ENCODE results near the gene AEBP2.
"Not testable (repeated sequence)": the region's sequence is repeated elsewhere in the genome, so short reads cannot be mapped to it uniquely, and the experiment has no call there.

The AEBP2 gene

GRCh38 chr12:19518209-19518608 lies 78.9 kb downstream of the AEBP2 start:
- no peak for DNase-seq

DNA sequence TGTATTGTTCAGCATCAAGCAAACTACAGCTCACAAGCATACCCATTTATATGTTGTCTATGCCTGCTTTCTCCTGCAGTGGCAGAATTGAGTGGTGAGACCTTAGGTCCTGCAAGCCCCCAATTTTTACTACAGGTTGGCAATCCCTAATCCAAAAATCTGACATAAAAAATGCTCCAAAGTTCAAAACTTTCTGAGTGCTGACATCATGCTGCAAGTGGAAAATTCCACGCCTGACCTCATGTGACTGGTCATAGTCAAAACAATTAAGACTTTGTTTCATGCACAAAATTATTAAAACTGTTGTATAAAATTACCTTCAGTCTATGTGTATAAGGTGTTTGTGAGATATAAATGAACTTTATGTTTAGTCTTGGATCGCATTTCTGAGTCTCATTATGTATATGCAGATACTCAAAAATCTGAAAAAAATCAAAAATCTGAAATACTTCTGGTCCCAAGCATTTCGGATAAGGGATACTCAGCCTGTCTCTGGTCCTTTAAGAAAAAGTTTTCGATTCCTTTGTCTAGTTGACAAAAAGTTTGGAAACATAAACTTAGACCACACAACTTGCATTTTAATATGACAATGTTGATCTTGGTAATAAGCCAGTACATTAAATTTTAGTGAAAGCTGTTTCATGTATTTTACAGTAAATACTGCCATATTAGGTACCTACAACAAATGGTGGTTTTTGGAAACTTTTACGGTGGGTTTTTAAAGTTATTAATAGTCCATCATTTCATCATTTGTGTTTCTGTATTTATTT lies 81.5 kb downstream of the AEBP2 start:
- DNase-seq = no peak

DNA sequence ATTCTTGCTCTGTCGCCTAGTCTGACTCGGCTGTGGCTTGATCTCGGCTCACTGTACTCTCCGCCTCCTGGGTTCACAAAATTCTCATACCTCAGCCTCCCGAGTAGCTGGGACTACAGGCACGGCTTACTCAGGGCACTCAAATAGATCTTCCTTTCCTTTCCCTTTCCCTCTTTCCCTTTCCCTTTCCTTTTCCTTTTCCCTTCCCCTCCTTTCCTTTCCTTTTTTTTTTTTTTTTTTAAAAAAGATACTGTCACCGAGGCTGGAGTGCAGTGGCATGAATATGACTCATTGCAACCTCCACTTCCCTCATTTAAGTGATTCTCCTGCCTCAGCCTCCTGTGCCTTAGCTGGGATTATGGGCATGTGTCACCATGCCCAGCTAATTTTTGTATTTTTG lies 86.0 kb downstream of the AEBP2 start:
- DNase-seq = no peak

GRCh38 chr12:19527866-19528265 lies 88.6 kb downstream of the AEBP2 start:
- no peak for DNase-seq

DNA sequence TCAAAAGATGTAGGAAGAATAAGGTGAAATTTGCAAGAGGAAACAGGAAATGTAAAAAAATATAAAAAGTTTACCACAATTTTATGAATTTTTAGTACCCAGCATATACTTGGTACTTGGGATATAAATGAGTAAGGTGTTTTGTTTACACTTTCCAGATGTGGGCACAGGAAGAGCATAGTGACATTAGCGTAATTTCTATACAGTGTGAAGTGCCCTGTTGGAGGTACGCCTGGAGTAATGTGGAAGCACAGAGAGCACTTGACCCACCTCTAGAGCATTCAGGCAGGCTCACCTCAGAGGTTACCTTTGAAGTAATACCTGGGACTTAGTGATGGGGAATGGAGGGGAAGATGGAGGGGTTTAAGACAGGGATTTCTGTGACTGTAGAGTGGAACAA lies 89.5 kb downstream of the AEBP2 start:
- DNase-seq = no peak

DNA sequence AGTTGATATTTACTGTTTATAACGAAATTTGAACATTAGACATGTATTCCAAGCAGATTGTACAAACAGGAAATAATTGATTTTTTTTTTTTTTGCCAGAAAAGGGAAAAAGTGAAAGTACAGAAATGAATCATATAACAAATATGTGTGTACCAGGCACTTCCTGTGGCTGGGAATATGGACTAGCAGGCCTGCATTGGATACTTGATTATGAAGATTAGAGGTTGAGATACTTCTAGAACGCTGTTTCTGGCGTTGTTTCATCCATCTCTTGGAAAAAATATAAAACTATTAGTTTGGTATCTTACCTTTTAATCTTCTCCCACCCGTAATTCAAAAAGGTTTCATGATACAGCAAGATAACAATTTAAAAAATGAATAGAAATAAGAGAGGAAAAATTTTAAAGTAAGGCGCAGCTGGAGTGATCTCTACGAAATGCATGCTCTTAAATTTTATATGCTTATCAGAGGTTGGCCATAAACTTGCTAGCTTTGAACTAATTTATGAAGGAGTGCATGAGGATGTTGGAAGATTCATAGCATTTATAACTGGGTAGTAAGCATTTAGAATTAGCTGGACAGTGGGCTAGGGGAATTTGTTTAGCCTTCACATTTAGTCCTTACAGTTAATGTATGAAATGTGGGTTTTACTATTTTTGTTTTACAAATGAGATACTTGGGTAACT lies 90.8 kb downstream of the AEBP2 start:
- DNase-seq = no peak

- DNase-seq = no peak
Observed at GRCh38 chr12:19530637-19531023, 91.3 kb downstream of the AEBP2 start.

DNA sequence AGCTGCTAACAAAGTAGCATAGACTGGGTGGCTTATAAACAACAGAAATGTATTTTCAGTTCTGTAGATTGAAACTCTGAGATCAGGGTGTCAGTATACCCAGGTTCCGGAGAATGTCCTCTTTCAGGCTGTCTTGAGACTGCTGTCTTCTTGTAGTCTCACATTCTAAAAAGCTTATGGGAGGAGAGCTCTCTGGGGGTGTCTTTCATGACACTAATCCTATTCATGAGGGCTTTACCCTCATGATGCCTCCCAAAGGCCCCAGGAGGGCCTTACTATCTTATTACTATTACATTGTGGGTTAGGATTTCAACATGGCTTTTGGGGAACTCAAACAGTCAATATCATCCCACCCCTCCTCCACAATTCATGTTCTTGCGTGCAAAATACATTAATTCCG lies 94.3 kb downstream of the AEBP2 start:
- DNase-seq = no peak

GRCh38 chr12:19539071-19539470 lies 99.8 kb downstream of the AEBP2 start:
- DNase-seq = no peak

DNA sequence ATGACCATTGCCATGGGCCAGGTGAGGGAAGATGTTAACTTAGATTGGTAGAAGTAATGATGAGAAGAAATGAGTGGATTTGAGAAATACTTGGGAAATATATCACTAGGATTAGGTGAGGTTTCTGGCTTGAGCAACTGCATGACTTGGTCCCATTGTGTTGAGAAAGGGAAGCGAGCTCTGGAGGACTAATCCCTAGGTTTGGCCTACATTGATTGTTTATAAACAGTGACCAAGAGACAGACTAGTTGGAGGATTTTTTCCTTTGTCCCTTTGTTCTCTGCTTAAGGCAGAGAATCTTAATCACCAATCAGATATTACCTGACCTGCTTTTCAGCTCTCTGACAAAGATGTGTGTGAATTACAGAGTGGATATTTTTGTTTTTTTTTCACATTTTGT lies 100.5 kb downstream of the AEBP2 start:
- no peak for DNase-seq

- no peak for DNase-seq
Observed at GRCh38 chr12:19542606-19543005, 103.3 kb downstream of the AEBP2 start.

GRCh38 chr12:19544353-19544752 lies 105.1 kb downstream of the AEBP2 start:
- no peak for DNase-seq

DNA sequence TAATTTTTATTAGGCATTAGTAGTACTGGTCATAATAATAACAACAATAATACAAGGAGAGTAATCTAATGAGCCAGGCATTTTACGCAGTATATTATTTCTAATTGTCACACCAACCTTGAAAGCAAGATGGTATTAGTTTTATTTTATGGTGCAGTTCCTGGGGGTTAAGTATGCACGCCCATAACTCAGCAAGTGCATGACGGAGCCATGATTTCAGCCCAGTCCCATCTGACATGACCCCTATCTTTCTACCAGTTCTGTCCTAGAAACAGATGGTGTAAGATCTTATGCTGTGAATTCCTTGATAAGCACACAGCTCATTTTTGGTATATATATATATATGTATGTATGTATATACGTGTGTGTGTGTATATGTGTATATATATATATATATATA lies 106.0 kb downstream of the AEBP2 start:
- DNase-seq = no peak

DNA sequence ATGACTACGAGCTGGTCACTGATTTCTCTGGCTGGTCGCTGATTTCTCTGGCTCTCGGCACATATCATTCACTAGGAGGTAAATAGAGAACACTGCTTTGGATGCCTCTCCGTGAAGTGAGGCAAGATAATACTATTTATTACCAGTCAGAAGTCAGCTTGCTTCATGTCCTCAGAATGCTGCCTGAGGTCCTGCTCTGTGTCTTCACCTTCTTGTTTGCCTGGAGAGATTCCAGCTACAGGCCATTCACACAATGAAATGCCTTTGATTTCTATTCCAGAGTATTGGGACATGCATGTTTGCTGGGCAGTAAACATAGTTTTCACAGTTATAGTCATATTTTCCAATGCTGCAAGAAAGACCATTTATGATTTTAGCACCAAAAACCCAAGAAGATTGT lies 106.7 kb downstream of the AEBP2 start:
- DNase-seq = no peak

GRCh38 chr12:19546611-19547162 lies 107.4 kb downstream of the AEBP2 start:
- no peak for DNase-seq

DNA sequence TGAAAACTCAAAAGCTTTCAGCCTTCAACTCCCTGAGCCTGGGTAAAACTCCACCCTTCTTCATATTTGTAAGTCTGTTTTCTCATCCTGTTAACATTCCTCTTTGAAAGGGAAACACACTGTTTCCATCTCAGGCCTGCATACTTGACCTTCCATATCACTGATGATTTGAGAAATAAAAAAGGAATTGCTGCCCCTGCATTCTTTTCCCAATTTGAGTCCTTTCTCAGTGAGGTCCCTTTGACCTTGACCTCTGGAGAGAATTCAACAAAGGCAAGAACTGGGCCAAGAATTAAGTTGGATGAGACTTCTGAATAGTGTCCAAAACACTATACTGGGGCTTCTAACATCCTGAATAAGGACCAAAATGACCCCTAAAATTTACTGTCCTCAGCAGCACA lies 108.0 kb downstream of the AEBP2 start:
- DNase-seq = no peak

DNA sequence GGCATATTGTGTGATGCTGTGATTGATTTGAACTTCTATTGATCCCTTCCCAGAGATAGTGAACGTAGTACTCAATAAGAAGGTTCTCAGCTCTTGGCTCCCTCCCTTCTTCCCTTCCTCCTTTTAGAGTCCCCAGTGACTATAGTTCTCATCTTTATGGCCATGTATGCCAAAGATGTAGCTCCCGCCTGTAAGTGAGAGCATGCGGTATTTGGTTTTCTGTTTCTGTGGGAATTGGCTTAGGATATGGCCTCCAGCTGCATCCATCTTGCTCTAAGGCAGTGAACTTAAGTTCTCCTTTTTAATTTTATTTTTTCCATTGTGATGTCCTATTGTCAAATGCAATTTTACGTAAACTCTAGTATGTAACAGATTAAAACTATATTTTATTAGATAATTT lies 109.5 kb downstream of the AEBP2 start:
- no peak for DNase-seq

- no peak for DNase-seq
Observed at GRCh38 chr12:19550626-19551025, 111.3 kb downstream of the AEBP2 start.

DNA sequence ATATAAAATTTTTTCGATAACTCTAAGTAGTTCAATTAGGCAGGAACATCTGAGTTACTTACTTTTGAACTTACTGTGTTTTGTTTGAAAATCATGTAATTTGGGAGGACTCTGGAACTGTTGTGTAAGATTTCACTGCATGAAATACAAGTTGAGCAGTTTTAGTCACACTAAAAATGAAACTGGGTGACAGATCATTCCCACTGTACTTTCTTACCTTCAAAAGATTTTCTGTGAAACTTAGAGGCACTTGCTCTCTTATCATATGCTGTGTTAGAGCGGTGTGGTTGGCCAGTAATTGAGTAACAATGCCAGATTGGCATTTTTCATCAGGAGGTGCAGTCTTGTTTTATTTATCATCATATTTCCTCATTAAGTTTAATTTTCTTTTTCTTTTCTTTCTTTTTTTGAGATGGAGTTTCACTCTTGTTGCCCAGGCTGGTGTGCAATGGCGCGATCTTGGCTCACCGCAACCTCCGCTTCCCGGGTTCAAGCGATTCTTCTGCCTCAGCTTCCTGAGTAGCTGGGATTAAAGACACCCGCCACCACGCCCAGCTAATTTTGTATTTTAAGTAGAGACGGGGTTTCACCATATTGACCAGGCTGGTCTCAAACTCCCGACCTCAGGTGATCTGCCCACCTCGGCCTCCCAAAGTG lies 113.3 kb downstream of the AEBP2 start:
- DNase-seq = not testable (repeated sequence)

GRCh38 chr12:19553175-19553574 lies 113.9 kb downstream of the AEBP2 start:
- no peak for DNase-seq

DNA sequence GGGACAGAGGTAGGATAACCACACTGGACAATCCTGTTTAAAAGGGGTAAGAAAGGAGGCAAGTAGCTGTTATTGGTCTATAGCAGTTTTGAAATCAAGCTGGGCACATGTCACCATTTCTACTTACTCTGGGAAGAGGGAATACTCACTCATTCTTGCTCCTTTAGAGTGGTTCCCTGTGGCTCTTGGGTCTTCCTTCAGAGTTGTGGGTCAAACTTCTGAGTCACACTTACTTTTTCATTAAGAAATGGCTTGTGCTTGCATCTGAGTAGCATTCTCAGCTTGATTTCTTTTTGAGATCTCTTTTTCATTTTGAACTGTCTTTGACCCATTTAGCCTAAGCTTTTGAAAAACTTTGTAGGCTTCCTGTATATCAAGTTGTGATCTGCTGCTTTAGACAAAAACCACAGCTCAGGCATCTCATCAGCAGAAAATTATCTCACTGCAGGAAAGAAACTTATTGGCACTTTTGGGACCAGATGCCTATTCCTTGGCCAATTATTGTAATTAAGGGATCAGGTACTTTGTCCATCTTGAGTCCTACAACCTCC lies 122.2 kb downstream of the AEBP2 start:
- DNase-seq = no peak
